Measurements from ENCODE around the gene PERM1.
A peak's percentile ranks its signal among the peaks of the same experiment; 100 is the strongest.

The PERM1 gene

GRCh38 chr1:999725-1000356, 17.9 kb upstream of the PERM1 start, which contains the start of gene HES4:
Gene HES4, minus strand, starts transcription at chr1:1000097. Its CDS starts 124 bp downstream, at chr1:999973.
- TF ChIP-seq CTCF (IDR thresholded peaks at IDR 0.05; ENCODE audit: low read depth, low read length): no peak
- peak within 1 kb of the TSS; percentile 64 to 68 for H3K4me3 ChIP-seq (replicated peaks in 1 of 2; ENCODE audit: low read depth in 2 of 2, low read length in 2 of 2)
- peak; percentile 93 to 97 for DNase-seq (ENCODE audit: low read depth in 2 of 2)

DNA sequence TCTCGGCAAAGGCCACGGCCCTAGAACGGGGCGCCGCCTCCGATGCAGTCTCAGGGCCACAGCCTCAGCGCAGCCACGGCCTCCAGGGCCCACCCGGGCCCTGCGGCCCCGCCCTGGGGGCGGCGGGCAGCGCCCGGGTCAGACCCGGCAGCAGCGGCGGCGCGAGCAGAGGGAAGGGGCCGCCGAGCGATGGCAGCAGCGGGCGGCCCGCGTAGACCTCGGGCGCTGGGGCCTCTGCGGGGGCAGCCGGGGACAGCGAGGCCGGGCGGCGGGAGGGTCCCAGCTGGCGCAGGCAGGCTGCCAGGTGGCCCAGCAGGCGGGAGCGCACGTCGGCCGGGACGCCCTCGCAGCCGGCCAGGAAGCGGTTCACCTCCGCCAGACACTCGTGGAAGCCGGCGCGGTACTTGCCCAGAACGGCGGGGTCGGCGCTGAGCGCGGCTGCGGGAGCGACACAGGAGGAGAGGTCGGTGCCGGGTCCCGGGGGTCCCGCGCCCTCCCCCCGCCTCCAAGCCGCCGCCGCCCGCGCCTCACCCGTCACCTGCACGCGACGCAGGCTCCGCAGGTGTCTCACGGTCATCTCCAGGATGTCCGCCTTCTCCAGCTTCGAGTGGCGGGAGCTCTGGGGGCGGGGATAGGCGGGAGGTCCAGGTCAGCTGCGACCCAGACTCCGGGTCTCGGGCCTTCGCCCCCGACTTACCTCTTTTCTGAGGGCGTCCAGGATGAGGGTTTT, 17.3 kb upstream of the PERM1 start:
- peak overlapping the region; percentile 49 to 50 for H3K4me3 ChIP-seq (replicated peaks in 1 of 2; ENCODE audit: low read depth in 2 of 2, low read length in 2 of 2)
- DNase-seq (ENCODE audit: low read depth in 2 of 2): no peak
- no peak for TF ChIP-seq CTCF (IDR thresholded peaks at IDR 0.05; ENCODE audit: low read depth, low read length)

DNA sequence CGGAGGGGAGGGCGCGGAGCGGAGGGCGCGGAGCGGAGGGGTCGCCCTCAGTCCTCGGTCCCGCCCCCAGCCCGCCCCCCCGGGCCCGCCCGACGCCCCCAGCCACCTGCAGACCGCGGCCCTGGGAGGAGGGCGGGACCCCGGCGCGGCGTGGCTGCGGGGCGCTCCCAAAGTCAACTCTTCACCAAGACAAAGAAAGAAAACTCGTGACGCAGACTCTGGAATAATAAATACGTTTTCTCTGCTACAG, 16.8 kb upstream of the PERM1 start:
- peak overlapping the region; percentile 34 to 50 for H3K4me3 ChIP-seq (replicated peaks in 1 of 2; ENCODE audit: low read depth in 2 of 2, low read length in 2 of 2)
- no peak for TF ChIP-seq CTCF (IDR thresholded peaks at IDR 0.05; ENCODE audit: low read depth, low read length)
- DNase-seq (ENCODE audit: low read depth in 2 of 2): peak; percentile 37 to 52

- no peak for TF ChIP-seq CTCF (IDR thresholded peaks at IDR 0.05; ENCODE audit: low read depth, low read length)
- DNase-seq (ENCODE audit: low read depth in 2 of 2): no peak
- peak overlapping the region in 1 of 2 donors; percentile 26 for H3K4me3 ChIP-seq (replicated peaks in 1 of 2; ENCODE audit: low read depth in 2 of 2, low read length in 2 of 2)
These were observed 16.3 kb upstream of the PERM1 start for GRCh38 chr1:997993-998744.

GRCh38 chr1:997713-997992, 15.8 kb upstream of the PERM1 start:
- no peak overlapping the region for H3K4me3 ChIP-seq (replicated peaks in 1 of 2; ENCODE audit: low read depth in 2 of 2, low read length in 2 of 2)
- DNase-seq (ENCODE audit: low read depth in 2 of 2): no peak
- no peak for TF ChIP-seq CTCF (IDR thresholded peaks at IDR 0.05; ENCODE audit: low read depth, low read length)

- H3K4me3 ChIP-seq (replicated peaks in 1 of 2; ENCODE audit: low read depth in 2 of 2, low read length in 2 of 2): no peak overlapping the region
- DNase-seq (ENCODE audit: low read depth in 2 of 2): no peak
- no peak for TF ChIP-seq CTCF (IDR thresholded peaks at IDR 0.05; ENCODE audit: low read depth, low read length)
These were observed 15.2 kb upstream of the PERM1 start for GRCh38 chr1:996851-997712.

All from cardiac fibroblast (primary cell).